Osteoblast (primary cell): ENCODE results near the gene KRT80. TPM values are rescaled to one million over a fixed set of nuclear protein-coding genes. Genes with fewer than 3 reads are reported as not detected.

ENCODE experiments used
- DNase-seq: peaks from one replicate; pipeline ENCODE4 v3.0.0; 2011; ENCODE audit warnings: low spot score, mixed read lengths; ENCODE audit not compliant: insufficient read length; ENCODE audit errors: missing footprints
- H2AFZ ChIP-seq: 2 replicates; pipeline ENCODE4 v1.6.0; 2011; ENCODE audit warnings: mild to moderate bottlenecking, low read length
- H3K27ac ChIP-seq: 2 replicates; pipeline ENCODE4 v1.5.1; 2011; ENCODE audit warnings: mild to moderate bottlenecking, low read depth, low read length, moderate library complexity
- H3K27me3 ChIP-seq: 2 replicates; pipeline ENCODE4 v1.6.0; 2012; ENCODE audit warnings: mild to moderate bottlenecking, control low read depth, inconsistent platforms, low read length, moderate library complexity; ENCODE audit not compliant: insufficient read depth
- H3K36me3 ChIP-seq: 2 replicates; pipeline ENCODE4 v1.5.1; 2011; ENCODE audit warnings: mild to moderate bottlenecking, low read length, control low read depth, moderate library complexity; ENCODE audit not compliant: insufficient read depth
- H3K4me1 ChIP-seq: 2 replicates; pipeline ENCODE4 v1.5.1; 2011; ENCODE audit warnings: mild to moderate bottlenecking, low read length, control low read depth, moderate library complexity; ENCODE audit not compliant: insufficient read depth
- H3K4me2 ChIP-seq: 2 replicates; pipeline ENCODE4 v1.6.0; 2011; ENCODE audit warnings: mild to moderate bottlenecking, low read length; ENCODE audit not compliant: insufficient read depth
- H3K4me3 ChIP-seq: fragments of 200-600 bp; sonication (generic); 3 replicates; pipeline ENCODE4 v1.5.1; 2012; ENCODE audit warnings: mild to moderate bottlenecking, low read length, inconsistent platforms; ENCODE audit not compliant: insufficient read depth
- H3K79me2 ChIP-seq: 2 replicates; pipeline ENCODE4 v1.6.0; 2012; ENCODE audit warnings: mild to moderate bottlenecking, low read length, control low read depth, inconsistent platforms; ENCODE audit not compliant: insufficient read depth
- H3K9me3 ChIP-seq: 2 replicates; pipeline ENCODE4 v1.5.1; 2011; ENCODE audit warnings: low read depth, low read length, control low read depth
- H4K20me1 ChIP-seq: 2 replicates; pipeline ENCODE4 v1.6.0; 2012; ENCODE audit warnings: mild to moderate bottlenecking, low read length, control low read depth; ENCODE audit not compliant: insufficient read depth
- total RNA-seq: library from RNA; depleted of rRNA; stranded (reverse); fragments of >200 nt; gene quantifications from 2 replicates; pipeline ENCODE4 v1.2.3, GENCODE V29; 2012
- TF ChIP-seq, protein P1 (sequence below): IDR thresholded peaks from 2 replicates; pipeline ENCODE4 v1.5.1; 2011; ENCODE audit warnings: mild to moderate bottlenecking, low read depth, low read length, moderate library complexity; ENCODE audit errors: extremely low read depth

KRT80 gene
- total RNA-seq, 1 donor = 0.72 TPM

DNA sequence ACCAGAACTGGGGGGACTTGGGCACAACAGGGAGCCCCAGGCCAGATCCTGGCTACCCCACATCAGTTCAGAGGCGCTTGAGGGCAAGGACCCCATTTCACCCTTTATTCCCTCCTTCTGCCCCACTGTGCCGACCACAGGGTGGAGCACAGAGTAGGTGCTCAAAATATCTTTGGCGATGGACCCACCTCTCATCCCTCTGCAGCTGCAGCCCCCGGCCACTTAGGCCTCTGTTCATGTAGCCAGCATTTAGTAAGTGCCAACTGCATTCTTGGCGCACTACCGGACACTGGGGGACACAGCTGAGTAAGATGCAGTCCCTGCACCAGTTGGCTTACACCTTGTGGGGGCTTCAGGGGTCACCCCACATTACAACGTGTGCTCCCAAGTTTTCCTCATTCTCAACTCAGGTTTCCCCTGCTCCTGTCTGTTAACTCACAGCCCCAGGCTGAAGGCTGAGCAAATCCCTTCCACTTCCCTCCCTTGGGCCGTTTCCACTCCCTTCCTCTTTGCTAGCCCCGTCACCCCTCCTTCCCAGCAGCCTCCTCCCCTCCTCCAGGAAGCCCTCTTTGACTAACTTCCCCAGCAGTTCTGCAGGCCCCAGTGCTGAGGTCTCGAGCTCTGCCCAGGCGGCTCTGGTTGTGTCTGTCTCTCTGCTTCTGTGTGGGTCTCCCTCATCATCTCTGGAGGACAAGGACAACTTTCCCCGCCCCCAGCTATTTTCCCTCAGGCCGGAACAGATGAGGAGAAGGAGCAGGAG lies 26.5 kb downstream of the KRT80 start:
- no peaks in the 10 kb centered on the region for H4K20me1 ChIP-seq
- no peak overlapping the region for H3K27ac ChIP-seq
- H2AFZ ChIP-seq = no peak overlapping the region
- no peak overlapping the region for H3K4me3 ChIP-seq
- TF ChIP-seq, protein P1, sequence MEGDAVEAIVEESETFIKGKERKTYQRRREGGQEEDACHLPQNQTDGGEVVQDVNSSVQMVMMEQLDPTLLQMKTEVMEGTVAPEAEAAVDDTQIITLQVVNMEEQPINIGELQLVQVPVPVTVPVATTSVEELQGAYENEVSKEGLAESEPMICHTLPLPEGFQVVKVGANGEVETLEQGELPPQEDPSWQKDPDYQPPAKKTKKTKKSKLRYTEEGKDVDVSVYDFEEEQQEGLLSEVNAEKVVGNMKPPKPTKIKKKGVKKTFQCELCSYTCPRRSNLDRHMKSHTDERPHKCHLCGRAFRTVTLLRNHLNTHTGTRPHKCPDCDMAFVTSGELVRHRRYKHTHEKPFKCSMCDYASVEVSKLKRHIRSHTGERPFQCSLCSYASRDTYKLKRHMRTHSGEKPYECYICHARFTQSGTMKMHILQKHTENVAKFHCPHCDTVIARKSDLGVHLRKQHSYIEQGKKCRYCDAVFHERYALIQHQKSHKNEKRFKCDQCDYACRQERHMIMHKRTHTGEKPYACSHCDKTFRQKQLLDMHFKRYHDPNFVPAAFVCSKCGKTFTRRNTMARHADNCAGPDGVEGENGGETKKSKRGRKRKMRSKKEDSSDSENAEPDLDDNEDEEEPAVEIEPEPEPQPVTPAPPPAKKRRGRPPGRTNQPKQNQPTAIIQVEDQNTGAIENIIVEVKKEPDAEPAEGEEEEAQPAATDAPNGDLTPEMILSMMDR = no peak
- no peak overlapping the region for H3K4me2 ChIP-seq
- peak; percentile 51 for DNase-seq
- H3K36me3 ChIP-seq = no peaks in the 10 kb centered on the region
- H3K4me1 ChIP-seq = peaks cover 21% of the 10 kb centered on the region
- no peaks in the 10 kb centered on the region for H3K27me3 ChIP-seq
- H3K9me3 ChIP-seq = no peaks in the 10 kb centered on the region
- H3K79me2 ChIP-seq = no peaks in the 10 kb centered on the region

DNA sequence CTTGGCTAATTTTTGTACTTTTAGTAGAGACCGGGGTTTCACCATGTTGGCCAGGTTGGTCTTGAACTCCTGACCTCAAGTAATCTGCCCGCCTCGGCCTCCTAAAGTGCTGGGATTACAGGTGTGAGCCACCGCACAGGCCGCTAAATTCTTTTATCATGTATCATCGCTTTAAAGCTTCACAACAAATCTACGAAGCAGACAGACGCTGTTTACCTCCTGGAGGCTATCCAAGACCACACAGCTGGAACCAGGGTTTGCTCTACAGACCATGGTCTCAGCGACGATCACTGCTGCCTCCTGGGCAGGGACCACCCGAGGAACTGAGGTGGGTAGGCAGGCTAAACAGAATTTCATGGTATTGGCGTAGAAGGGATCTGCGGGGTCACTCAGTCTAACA lies 27.2 kb downstream of the KRT80 start:
- H3K4me1 ChIP-seq = peaks cover 21% of the 10 kb centered on the region
- no peaks in the 10 kb centered on the region for H3K27me3 ChIP-seq
- H3K4me2 ChIP-seq = no peak overlapping the region
- H3K4me3 ChIP-seq = no peak overlapping the region
- DNase-seq = no peak
- H3K27ac ChIP-seq = no peak overlapping the region
- H3K9me3 ChIP-seq = no peaks in the 10 kb centered on the region
- TF ChIP-seq, protein P1 = no peak
- no peaks in the 10 kb centered on the region for H3K79me2 ChIP-seq
- H4K20me1 ChIP-seq = no peaks in the 10 kb centered on the region
- no peak overlapping the region for H2AFZ ChIP-seq
- no peaks in the 10 kb centered on the region for H3K36me3 ChIP-seq

DNA sequence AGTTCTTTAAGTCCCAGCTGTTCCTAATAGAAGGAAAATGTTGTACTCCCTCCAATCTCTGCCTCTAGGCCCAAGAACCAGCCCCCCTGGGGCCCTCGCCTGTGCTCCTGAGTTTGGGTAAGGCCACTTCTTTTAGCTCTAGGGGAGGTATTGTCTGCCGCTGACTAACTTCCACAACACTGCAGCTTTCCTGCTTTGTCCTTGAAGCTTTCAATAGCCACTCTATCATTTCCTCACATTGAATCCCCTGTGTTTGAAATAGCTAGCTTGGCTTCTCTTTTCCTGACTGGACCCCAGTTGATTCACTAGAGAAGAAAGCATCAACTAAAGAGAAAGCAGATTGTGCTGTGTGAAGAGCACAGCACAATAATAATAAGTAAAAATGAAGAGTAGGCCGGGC lies 28.8 kb downstream of the KRT80 start:
- TF ChIP-seq, protein P1 = no peak
- Histone ChIP-seq H3K79me2 (no peaks in the 10 kb centered on the region), H3K9me3 (no peaks in the 10 kb centered on the region), H3K4me3 (no peak overlapping the region), H4K20me1 (no peaks in the 10 kb centered on the region), H3K4me2 (no peak overlapping the region), H3K27me3 (no peaks in the 10 kb centered on the region), H3K27ac (no peak overlapping the region), H2AFZ (no peak overlapping the region), H3K4me1 (peaks cover 16% of the 10 kb centered on the region), H3K36me3 (no peaks in the 10 kb centered on the region)
- peak; percentile 9 for DNase-seq

DNA sequence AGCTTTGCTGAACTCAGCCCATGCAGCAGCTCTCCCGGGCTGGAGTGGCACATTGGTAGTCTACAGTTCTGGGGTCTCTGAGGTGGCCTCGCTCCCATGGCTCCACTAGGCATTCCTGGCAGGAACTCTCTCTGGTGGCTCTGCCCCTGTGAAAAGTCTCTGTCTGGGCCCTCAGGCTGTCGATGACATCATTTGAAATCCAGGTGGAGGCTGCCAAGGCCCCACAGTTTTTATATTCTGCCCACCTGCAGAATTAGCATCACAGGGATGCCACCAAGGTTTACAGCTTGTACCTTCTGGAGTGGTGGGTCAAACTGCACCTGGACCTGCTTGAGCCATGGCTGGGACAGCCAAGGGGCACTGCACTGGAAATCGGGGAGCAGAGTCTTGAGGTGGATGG lies 31.6 kb downstream of the KRT80 start:
- H3K4me3 ChIP-seq = no peak overlapping the region
- no peak overlapping the region for H2AFZ ChIP-seq
- H3K79me2 ChIP-seq = no peaks in the 10 kb centered on the region
- TF ChIP-seq, protein P1 = no peak
- H3K27me3 ChIP-seq = no peaks in the 10 kb centered on the region
- no peaks in the 10 kb centered on the region for H3K36me3 ChIP-seq
- no peak overlapping the region for H3K27ac ChIP-seq
- no peak overlapping the region for H3K4me2 ChIP-seq
- no peaks in the 10 kb centered on the region for H4K20me1 ChIP-seq
- H3K4me1 ChIP-seq = peaks cover 8% of the 10 kb centered on the region
- no peaks in the 10 kb centered on the region for H3K9me3 ChIP-seq
- DNase-seq = peak; percentile 56
